NCI-H2196 (cell line): Measurements from ENCODE around the gene MON2.
"Not testable (repeated sequence)": the region's sequence is repeated elsewhere in the genome, so short reads cannot be mapped to it uniquely, and the experiment has no call there.

Source experiments
- DNase-seq: peaks from one replicate; lab custom pipeline; 2025; ENCODE audit not compliant: unreplicated experiment; lab: John Stamatoyannopoulos, UW

MON2 gene

DNA sequence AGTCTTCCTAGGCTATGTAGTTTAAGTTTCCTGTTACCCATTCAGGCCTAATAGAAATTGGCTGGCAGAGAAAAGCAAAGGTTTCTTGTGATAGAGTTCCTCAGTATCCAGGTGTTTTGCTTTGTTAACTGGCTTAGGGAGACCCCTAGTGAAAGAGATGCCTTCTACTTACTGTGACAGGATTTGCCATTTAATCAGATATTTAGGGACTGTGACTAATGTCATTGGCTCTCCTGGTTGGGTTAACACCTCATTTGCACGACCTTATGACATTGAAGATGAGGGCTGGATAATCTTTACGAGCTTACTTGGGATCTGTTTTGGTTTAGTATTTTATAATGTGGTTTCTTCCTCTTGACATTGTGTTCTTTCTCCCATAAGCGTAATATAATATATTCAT lies 5.8 kb downstream of the MON2 start:
- no peak for DNase-seq

- DNase-seq: no peak
These were observed 15.4 kb downstream of the MON2 start for GRCh38 chr12:62481843-62482540.

DNA sequence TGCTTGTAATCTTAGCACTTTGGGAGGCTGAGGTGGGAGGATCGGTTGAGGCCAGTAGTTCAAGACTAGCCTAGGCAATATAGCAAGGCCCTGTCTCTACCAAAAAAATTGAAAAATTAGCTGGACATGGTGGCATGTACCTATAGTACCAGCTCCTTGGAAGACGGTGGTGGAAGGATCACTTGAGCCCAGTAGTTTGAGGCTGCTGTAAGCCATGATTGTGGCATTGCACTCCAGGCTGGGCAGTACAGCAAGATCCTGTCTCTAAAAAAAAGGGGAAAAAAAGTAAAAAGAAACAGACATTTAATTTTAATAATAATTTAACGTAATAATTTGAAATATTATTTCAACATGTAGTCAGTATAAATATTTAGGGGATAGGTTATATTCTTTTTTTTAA lies 16.1 kb downstream of the MON2 start:
- DNase-seq: no peak

GRCh38 chr12:62484233-62484632 lies 17.6 kb downstream of the MON2 start:
- DNase-seq: no peak

DNA sequence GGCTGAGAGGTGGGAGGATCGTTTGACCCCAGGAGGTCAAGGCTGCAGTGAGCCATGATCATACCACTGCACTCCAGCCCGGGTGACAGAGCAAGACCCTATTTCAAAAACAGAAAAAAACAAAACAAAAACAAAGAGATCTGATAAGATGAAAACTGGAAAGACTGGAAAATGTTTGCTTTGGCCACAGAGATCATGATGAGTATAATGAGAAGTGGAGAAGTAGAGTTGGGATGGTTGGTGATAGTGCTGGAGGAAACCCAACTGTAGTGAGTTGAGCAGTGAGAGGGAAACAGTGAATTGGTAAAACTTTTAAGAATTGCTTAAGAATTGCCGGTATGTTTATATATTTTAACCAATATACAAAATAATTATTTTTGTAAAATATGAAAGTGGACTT lies 39.2 kb downstream of the MON2 start:
- peak; percentile 5 for DNase-seq

GRCh38 chr12:62512901-62513300 lies 46.3 kb downstream of the MON2 start:
- DNase-seq: no peak

DNA sequence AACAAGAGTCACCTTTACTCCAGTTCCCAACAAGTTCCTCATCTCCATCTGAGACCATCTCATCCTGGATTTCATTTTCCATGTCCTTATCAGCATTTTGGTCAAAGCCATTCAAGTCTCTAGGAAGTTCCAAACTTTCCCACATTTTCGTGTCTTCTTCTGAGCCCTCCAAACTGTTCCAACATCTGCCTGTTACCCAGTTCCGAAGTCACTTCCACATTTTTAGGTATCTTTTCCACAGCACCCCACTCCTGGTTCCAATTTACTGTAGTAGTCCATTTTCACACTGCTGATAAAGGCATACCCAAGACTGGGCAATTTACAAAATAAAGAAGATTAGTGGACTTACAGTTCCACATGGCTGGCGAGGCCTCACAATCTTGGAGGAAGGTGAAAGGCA lies 47.5 kb downstream of the MON2 start:
- not testable (repeated sequence) for DNase-seq

DNA sequence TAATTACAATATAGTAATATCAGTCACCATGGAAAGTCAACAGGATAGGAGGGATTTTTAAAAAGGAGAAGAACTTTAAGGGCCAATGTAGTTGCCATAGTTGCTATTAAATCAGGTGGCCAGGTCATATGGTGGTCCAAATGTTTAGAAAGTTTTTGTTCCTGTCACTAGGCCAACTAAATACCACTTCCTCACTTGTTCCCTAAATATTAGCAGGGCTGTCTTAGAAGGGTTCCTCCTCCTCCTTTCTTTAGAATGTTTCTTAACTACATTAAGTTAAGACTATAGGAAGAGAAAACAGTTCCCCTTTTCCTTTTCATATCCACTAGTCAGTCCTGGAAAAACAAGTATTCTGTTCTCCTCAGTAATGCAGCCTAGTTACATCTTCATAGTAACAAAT lies 50.3 kb downstream of the MON2 start:
- DNase-seq: no peak

DNA sequence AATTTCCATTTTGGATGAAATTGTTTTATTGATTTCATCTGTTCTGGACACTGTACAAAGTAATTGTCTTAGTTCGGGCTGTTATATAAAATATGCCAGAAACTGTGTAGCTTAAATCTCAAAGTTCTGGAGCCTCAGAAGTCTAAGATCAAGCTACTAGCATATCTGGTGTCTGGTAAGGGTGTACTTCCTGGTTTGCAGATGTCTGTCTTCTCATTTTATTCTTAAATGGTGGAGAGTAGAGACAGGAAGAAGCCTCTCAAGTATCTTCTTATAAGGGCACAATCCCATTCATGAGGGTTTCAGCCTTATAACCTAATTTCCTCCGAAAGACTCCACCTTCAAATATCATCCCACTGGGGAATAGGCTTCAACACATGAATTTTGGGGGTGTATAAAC lies 51.3 kb downstream of the MON2 start:
- no peak for DNase-seq

- no peak for DNase-seq
These were observed 52.4 kb downstream of the MON2 start for GRCh38 chr12:62519043-62519442.

- DNase-seq: no peak
These were observed 53.7 kb downstream of the MON2 start for GRCh38 chr12:62520361-62520760.

GRCh38 chr12:62522984-62523383 lies 56.4 kb downstream of the MON2 start:
- DNase-seq: no peak

GRCh38 chr12:62523619-62524018 lies 57.0 kb downstream of the MON2 start:
- DNase-seq: no peak

- no peak for DNase-seq
These were observed 58.6 kb downstream of the MON2 start for GRCh38 chr12:62525271-62525670.

DNA sequence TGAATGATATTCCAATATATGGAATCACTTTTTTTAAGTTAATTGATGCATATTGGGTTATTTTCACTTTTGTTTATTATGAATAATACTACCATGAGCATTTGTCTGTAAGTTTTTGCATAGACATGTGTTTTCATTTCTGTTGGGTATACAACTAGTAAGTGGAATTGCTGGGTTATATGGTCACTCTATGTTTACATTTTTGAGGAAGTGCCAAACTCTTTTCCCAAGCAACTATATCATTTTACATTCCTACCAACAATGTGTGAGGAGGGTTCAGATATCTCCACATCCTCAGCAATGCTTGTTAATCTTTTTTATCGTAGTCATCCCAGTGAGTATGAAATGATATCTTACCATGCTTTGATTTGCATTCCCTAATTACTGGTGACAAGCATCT lies 64.0 kb downstream of the MON2 start:
- DNase-seq: no peak

DNA sequence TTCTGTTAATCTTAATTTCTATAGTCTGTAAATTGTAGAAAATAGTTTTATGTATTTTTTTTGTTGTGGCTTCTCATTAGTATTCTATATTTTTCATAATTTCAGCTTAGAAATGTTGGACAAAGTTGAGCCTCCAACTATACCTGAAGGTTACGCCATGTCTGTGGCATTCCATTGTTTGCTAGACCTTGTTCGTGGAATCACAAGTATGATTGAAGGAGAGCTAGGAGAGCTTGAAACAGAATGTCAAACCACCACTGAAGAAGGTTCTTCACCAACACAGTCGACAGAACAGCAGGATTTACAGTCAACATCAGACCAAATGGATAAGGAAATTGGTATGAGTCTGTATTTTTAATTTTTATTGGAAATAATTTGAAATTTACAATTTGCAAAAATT lies 65.7 kb downstream of the MON2 start:
- no peak for DNase-seq

DNA sequence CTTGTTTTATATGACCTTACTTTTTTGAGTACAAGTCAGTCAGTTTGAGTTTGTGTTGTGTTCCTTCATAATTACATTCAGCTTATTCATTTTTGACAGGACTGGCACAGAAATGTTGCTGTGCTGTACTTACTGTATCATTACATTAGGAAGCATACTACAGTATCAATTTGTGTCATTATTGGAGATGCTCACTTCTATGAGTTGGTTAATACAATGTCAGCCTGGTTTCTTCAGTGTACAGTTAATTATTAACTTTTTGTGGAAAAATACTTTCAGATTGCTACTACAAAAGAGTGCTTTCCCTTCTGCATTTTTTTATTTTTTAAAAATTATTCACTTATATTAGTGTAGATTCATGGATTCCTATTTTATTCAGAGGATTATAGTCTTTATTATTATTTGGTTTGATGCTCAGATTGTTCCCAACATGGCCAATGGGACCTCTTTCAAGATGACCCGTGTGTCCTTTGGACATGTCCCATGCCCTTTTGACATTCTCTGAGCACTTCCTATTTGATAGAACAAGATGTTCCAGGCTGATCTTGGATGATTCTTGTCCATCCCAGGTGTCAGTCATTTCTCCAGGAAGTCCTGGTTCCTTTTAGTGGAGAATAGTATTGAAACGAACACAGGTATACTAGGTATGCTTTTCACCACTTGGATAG lies 66.6 kb downstream of the MON2 start:
- no peak for DNase-seq

GRCh38 chr12:62533755-62534107 lies 67.1 kb downstream of the MON2 start:
- DNase-seq: no peak

DNA sequence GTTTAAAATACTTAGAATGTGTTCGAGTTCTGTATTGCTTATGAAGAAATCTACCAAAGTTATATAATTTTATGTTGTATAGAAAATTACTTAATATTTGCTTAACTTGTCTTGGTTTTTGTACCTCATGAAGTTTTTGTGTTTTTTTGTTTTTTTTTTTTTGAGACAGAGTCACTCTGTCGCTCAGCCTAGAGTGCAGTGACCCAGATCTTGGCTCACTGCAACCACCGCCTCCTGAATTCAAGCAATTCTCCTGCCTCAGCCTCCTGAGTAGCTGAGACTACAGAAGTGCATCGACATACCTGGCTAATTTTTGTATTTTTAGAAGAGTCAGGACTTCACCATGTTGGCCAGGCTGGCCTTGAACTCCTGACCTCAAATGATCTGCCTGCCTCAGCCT lies 69.9 kb downstream of the MON2 start:
- DNase-seq: no peak

GRCh38 chr12:62537551-62537950 lies 70.9 kb downstream of the MON2 start:
- DNase-seq: peak; percentile 3

- no peak for DNase-seq
These were observed 73.7 kb downstream of the MON2 start for GRCh38 chr12:62540354-62540753.

- DNase-seq: no peak
These were observed 76.2 kb downstream of the MON2 start for GRCh38 chr12:62542814-62543213.

DNA sequence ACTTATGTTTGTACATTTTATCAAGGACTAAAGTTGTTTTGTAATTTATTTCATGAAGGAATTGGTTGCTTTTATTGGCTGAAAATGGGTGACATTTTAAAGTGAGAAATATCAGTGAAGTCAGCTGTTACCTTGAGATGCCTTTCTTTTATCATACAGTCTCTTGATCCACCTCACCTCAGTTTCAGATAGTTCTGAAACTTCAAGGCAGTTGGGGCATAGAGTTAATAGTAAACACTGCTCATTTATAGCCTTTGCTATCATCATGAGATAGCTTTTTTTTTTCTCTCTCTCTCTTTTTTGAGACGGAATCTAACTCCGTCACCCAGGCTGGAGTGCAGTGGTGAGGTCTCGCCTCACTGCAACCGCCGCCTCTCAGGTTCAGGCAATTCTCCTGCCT lies 76.7 kb downstream of the MON2 start:
- DNase-seq: no peak
